Right lobe of liver (tissue), 4 donors: Measurements from ENCODE around the gene TPRG1L.

Experiments
- POLR2A ChIP-seq: fragments of 450-650 bp; IDR thresholded peaks from one replicate; pipeline ENCODE4 v1.6.1; 2017; ENCODE audit warnings: antibody characterized with exemption, mild to moderate bottlenecking
- TF ChIP-seq, protein P1 (sequence below), 4 donors: fragments of 200-600 bp in 3 of 4; fragments of 450-650 bp in 1 of 4; IDR thresholded peaks; one replicate each; pipeline versions ENCODE4 v1.5.1 to v1.8.0; 2016 to 2022; ENCODE audit warnings: antibody characterized with exemption in 4 of 4, mild to moderate bottlenecking in 2 of 4
- donor health status: DM: no; HTN: no; CAD: no.
- donor health status: DM: no; HTN: no; CAD: no.
- donor health status: DM: no; HTN: yes; CAD: no.

- TF ChIP-seq, protein P1, sequence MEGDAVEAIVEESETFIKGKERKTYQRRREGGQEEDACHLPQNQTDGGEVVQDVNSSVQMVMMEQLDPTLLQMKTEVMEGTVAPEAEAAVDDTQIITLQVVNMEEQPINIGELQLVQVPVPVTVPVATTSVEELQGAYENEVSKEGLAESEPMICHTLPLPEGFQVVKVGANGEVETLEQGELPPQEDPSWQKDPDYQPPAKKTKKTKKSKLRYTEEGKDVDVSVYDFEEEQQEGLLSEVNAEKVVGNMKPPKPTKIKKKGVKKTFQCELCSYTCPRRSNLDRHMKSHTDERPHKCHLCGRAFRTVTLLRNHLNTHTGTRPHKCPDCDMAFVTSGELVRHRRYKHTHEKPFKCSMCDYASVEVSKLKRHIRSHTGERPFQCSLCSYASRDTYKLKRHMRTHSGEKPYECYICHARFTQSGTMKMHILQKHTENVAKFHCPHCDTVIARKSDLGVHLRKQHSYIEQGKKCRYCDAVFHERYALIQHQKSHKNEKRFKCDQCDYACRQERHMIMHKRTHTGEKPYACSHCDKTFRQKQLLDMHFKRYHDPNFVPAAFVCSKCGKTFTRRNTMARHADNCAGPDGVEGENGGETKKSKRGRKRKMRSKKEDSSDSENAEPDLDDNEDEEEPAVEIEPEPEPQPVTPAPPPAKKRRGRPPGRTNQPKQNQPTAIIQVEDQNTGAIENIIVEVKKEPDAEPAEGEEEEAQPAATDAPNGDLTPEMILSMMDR (IDR thresholded peaks at IDR 0.05), result no peak
- TF ChIP-seq POLR2A, result no peak
These were observed 9.4 kb downstream of the TPRG1L start for GRCh38 chr1:3634059-3634800.
